GM21367 (cell line): Measurements from ENCODE around the gene CBX8.

ENCODE experiments used
- ATAC-seq: cut with Tn5 transposase; IDR thresholded peaks from one replicate; pipeline ENCODE4 v1.9.1; 2021; ENCODE audit not compliant: unreplicated experiment

CBX8 gene

DNA sequence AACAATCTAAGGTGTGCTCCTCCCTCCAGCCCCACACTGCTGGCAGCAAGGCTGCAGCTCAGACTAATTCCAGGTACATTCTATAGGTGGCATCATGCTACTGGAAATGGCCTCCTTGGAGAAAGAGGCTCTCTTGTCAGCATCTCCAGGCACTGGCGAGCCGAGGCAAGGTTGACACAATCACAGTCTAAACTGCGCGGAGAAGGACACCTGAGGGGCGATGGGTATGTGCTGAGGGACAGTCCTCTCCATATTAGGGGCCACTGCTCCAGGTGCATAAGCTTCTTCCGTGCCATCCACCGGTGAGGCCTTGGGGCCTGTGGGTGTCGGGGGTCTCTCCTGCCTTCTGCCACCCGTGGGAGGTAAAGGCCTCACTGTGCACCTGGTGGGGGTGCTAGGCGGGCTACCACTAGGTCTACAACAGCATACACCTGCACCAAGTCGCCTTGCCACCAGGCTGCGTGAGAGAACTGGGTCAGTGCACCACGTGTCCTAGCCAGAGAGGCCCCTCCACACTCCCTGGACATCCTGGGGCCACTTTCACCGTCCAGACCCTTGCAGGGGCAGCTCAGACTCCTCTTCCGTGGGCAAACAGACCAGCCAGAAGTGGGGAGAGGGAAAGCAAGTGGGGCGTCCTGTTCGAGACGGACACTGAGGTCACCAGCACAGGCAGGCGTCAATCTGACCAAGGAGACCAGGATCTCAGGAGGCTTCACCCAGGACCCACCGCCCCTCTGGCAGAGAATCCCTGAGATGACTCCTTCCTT is 12.1 kb upstream of the CBX8 start:
- ATAC-seq = no peak

DNA sequence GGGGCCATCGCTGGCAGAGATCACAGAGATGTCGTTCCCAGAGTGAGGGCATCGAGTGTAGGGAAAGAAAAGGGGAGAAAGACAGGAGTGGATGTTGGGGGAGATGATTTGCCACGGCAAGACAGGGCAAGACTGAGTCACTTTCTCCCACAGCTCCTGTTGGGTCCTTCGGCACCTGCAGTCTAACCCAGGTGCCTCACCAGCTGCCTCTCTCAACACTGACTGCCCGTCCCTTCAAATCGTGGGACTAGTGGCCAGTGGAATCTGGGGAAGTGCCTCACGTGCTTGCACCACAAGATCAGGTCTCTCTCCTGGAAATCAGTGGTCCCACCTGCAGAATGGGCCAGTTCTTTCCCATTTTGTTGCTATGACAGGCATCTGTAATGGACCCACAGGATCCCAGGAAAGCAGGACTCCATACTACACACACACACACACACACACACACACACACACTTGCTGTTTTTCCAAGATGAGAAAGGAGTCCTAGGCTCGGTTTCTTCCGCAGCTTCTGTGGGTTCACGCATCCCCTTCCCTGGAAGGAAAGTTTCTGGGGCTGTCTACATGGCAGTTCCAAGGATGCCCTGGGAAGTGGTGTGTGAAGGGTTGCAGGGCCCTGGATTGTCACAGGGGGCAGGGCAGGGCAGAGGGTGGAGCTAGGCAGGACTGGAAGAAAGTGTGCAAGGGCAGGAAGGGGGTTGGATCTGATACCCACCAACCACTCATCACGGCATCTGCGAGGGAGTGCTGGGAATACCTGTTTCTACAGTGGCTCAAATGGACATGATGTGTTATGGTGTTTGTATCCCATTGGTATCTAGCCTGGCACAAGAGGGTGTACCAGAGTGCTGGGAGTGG is 10.2 kb upstream of the CBX8 start:
- ATAC-seq = no peak

DNA sequence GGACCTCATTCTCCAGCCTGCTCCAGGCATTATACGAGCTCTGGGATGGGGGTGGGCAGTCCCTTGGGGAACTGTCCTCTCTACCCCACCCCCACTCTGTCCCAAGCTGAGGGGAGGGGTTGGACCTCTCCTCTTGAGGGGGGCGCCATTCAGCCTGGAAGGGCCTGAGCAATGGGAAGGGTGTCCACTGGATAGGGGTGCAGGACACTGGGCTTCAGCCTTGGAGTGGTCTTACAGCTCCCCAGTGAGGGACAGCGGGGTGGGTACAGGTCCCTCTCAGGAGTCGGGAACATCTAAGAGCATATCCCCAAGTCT is 9.5 kb upstream of the CBX8 start:
- no peak for ATAC-seq

DNA sequence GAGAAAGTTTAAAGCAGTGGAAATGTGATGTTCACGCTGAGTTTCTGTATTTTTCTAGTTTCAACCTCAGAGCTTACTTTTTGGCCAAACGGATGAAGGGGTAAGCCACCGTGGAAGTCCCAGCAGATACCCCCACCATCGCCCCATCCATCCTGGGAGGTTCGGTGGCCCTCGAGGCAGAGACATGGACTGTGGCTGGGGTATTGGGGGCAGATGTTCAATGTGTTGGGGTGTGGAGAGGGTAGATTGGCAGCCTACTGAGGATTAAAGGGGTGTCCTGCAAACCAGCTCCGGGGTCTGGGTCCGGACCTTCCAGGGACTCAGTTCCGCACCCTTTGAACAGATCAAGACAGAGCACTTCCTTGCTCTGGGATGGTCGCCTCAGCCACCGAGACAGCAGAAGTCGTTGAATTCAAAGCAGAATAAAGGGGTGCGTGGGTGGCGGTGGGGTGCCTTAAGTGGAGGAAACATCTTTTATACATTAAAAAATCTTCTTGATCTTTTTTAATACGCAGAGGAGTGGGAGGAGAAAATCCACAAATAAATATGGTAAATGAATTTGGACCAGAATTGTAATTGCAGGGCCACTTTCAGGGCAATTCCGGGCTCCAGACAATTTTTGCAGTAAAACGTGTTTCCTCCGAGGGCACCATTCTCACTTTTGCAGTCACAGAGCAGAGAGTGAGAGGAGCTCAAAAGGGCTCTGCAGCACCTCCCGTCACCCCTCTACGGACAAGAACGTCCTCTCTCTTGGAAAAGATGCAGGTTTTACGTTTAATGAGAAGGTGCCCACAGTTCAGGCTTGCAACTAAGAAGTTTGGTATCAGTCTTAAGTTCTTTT is 8.2 kb upstream of the CBX8 start:
- no peak for ATAC-seq

DNA sequence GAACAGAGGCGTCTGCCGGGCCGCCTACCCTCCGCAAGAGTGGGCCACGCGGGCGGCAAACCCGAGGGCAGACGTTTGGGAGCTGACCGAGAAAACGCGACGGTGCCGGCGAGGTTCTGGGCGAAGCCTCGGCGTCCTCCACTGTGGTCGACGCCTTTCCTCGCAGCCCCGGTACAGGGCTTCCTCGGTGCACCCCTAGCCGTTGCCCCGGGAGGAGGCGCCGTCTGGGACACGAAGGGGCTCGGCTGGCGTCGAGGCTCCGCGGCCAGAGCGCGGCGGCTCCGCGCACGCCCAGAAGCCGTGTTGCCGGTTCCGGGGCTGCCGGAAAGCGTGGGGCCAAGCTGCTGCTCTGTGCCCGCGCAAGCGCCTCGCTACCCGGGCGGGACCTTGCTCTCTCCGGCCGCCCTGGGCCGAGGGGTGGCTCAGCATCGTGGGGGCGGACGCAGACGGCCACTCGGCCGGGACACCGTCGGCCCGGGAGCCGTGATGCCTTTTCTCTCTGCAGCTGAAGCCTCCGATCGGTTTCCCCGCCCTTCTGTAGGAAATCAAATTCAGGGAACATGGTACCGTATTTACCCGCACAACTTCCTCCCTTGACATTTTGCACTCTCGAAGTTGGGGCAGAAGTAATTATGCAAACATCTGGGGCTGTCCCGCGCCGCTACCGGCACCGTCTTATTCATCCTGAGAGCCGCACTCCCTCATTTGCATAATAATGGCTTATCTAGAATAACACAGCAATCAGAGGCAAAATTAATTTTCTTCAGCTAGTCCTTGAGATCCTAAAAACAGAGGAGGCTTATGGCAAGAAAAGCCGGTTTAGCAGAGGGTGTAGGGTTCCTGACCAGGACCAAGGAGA is 7.3 kb upstream of the CBX8 start:
- ATAC-seq = no peak

DNA sequence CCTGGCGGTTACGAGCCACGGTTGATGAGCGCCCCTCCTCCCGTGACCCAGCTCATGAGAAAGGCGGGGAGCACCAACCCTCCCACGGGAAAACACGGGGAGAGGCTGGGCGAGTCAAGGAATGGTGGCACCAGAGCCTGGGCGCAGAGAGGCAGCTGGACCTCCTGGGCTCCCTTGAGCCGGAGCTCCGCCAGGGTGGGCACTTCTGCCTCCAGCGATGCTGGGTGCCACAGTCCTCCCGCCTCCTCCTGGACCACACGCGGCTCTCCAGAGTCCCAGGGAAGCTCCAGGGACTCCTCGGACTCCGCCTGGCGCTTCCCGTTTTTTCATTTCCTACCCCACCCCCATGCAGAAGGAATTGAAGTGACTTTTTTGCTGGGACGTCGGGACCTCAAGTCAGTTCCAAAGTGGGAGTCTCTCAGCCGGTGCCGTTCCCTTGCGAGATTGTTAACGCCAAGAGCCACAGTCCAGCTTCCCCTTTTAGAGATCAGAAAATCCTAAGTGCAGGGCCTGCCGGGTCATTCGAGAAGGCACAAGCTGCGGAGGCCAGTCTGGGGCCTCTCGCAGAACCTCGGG is 6.6 kb upstream of the CBX8 start:
- no peak for ATAC-seq

DNA sequence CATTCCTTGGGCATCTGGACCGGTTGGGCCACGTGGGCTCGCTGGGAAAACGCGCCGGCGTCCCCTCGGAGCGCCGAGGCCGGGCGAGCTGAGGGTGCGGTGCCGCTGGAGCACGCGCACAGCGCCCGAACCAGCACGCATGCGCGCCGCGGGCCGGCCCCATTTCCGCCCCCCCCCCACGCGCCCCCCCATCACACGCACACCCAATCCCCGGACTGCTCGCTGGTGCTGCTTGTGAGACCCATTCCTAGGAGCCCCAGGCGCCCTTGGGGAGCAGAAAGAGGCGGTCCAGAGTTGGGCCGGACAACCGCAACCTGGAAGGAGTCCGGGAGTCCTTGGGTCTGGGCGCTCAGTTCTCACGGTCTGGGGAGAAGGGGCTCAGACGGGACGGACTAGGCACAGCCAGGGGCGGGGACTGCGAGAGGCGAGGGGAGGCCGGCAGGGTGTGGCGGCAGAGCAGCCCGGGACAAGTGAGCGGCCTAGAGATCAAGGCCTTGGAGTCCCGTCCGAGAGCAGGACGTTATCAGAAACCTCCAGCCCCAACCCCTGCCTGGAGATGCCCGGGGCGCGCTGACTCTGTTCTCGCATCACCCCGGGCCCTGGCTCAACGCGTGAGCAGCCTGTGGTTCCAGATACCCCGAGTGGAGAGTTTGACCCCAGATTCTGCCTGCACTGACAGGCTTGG is 6.0 kb upstream of the CBX8 start:
- ATAC-seq = no peak

DNA sequence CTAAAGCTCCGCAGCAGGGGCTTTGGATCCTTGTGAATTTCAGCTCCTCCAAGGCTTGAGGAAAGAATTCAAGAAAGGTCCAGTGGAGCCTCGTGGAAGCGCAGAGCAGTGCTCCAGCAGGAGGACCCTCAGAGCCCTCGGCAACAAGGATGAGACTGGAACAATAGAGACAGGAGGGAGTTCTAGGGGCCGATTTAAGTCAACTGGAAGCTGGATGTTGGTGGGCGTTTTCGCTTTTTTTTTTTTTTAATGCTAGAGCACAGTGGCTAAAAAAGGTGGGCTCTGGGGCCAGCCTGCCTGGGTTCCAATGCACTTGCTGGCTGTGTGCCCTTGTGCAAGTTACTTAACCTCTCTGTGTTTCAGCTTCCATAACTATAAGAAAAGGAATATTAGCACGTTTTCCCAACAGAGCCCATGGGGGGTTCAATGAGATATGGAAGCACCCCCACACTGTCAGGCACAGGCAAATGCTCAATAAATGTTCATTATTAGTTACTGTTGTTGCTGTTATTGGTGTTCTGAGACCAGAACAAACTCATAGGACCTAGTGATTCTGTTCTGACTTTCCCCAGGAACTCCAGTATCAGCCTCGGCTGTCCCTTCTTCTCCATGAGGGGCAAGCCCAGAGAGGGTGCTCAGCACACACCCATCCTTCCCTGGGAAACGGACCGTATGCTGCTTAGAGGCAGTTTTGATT is 5.3 kb upstream of the CBX8 start:
- ATAC-seq = no peak

DNA sequence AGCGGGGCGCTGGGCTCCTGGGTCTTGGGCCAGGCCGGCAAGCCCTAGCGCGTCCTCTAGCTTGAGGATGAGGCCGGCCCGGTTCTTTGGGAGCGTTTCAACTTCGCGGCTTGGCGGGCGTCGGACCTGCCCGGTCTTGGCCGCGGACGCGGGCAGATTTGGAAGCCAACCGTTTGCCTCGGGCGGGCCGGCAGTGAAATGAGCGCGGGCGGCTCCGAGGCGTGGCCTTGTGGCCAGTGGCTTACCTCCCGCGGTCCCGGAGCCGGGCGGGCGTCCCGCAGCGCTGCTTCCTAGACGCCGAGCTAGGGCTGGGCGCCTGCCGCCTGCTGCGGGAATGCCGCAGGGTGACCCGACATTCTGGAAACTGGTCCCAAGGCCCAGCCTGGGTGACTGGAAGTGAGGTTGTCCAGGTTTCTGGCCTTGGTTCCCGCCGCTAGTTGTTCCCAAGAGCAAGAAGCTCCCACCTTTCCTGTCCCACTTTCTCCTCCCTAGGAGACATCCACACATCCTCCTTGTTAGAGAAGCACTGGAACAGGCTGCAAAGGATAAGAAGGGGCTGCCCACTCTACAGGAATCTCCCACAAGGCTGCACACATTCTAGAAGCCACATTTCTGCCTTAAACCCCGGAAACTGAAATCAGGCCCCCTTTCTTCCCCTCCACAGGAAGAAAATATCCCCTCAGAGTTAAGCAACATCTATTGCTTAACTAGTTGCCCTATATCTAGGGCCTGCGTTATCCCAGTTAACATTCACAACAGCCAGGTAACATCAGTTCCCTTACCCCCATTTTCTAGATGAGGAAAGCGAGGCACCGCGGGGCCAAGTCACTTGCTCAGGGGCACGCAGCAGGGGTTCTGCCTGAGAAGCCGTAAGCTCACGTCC is 4.5 kb upstream of the CBX8 start:
- no peak for ATAC-seq

DNA sequence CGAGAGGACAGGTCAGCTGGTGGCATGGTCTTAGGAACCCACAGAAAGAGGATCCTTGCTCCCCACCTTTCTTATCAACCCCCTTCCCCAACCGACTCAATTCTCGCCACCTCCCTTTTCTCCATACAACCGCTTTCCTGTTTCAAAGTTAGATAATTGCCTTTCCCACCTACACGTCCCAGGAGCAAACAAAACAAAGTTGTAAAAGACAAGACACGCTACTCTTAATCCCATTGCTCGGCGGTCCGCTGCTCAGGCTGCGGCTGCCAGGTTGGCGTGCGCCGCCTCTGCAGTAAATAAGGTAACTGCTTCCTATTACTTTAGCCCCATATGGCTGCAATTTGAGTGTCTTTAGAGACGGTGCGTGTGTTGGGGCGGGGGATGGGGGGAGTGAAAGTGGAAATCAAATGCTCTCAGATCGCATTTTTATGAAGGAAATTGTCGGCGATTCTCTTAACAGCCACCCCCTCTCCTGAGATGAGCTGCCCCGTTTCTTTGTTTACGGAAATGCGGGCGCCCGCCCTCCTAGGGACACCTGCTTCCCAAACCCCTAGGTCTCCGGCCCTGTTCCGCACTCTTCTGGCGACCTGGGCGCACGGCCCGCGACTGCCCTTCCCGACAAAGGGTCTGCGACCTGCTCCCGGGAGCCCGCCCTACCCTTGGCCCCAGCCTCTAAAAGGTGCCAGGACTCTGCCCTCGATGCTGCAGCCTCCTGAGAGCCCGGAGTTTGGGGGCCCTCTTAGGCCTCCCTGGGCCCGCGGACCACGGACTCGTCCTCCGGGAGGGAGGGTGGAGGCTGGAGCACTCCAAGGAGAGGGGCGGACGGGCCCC is 3.7 kb upstream of the CBX8 start:
- ATAC-seq = no peak

DNA sequence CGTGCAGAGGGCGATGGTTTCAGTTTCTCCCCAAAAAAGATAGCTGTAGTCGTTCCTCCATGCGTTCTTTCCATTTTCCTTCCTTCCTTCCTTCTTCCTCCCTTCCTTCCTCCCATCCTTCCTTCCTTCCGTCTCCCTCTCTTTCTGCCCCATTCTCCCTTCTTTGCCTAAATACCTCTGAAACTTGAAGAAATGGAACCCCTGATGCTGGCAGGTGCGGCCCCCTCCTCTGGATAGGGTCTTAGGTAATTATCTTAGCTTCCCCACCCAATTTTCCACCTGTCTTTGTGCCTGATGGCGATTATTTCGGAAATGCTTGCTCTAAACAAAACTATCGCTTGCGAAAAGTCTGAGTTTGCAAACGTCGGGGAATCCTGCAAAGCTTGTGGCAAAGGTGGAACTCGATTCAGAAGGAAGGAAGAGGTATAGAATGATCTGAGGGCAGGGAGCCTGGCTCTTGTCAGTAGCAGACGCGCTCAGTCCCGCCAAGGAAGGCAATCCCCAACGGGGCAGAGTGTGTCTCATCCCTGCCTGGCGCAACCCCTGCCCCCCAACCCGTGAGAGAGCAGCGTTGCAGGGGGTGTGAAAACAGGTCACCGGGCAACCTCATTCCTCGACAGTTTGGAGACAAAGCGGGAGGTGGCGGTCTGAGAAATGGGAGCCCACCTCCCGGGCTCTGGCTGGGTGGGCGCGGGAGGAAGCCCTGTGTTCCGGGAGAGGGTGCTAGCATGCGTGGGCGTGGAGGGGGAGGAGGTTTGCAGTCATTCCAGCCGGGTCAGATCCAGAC is 2.9 kb upstream of the CBX8 start:
- ATAC-seq = no peak

DNA sequence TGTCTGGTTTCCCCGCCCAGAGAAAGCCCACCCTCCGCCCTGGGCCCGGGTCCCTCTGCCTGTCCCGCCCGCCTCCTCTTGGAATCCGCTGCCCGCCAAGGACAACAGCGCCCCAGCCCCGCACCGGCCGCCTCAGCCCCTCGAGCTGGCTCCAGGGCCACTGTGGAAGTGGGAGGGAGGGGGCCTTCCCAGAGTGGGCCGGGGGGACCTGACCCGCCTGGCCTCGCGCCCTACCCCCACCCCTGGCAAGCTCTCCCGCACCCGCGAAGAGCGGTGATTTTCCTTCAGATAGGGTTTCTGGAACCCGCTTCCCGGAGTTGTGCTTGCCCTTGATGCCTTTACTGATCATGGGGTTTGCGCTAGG is 2.3 kb upstream of the CBX8 start:
- ATAC-seq = no peak

DNA sequence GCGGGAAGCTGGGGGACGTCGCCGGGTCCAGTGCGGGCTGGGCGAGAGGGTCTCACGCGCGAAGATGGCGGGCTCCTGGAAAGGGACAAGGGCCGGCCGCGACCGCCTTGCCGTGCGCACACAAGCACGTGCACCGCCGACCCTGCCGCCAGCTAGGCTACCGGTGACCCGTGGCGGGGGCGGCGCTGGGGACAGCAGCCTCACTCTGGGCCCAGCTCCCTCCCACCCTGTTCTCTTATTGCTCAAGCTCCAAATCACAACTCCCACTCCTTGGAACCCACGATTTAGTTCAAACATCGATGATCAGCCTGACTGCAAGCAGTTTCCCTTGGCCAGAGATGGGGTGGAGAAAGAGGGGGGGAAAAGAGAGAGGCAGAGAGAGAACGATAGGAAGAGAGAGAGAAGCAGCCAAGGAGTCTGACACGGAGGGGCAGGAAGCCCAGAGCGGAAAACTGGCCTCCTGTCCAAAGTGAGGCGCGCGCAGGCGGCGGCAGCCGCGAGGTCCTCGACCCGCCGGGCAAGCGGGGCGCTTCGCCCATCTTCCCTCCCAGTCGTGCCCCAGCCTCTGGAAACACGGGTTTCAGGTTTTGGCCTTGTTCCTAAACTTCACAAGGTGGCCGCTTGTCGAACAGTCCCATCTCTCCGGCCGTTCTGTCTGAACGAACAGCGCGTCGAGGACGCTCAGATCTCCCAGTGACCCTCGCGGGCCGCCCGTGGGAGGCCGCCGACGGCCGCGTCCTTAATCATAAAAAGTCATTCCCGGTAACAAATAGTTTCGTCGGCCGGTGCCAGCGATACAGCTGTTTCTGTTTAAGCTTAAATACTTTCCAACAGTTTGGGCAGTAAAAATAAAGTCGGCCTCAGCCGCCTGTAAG is 1.7 kb upstream of the CBX8 start:
- no peak for ATAC-seq

DNA sequence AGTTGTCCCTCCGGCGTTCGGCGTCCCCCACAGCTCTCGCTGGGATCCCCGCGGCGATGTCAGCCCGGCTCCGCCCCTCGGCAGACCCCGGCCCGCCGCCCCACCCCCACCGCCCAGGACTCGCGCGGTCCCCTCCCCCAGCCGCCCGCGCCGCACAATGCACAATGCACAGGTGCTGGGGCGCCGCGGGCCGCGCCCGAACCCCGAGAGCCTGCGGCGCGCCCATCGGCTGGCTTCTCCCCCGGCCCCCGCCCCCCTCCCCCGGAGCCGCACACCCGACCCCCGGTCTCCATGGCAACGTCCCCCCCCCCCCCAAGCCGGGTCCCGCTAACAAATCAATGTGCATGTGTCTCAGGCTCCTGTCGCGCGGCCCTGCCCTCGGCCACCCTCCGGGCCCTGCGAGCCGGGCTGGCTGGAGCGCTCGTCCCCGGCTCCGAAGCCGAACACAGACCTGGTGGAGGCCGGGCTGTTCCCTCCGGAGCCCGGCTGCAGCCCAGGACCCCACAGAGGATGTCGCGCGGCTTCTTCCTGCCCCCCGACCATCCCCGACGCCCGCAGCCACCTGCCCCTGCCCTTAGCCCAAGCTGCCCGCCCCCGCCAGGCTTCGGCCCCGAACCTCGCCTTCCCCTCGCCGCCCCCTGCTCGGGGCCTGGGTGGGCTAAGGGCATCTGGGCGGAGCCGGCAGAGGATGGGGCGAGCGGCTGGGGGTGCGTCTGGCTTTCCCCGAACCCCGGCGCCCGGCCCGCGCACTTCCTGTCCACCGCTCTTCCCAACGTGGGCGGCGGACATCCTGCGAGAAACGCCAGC is 818 bp upstream of the CBX8 start:
- ATAC-seq = no peak

DNA sequence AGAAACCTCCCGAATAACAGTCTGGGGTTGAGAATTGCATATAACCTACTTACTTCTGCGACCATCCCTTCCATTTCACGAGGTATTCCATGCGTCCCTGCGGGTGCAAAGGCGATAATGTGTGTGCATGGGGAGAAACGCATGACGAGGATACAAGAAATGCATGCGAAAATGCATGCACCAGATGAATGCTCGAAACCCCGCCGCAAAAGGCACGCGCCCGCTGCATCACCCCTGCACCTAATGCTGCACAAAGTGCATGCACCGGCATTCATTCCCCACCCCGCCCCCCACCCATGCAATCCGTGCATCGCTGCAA is 474 bp downstream of the CBX8 start:
- no peak for ATAC-seq
